Ectodermal cell (in vitro differentiated cells): ENCODE data around the gene NUP85.
"Not testable (repeated sequence)": the region's sequence is repeated elsewhere in the genome, so short reads cannot be mapped to it uniquely, and the experiment has no call there.

ENCODE experiments used
- H3K27ac ChIP-seq: 2 replicates; pipeline ENCODE4 v1.7.0; 2013; ENCODE audit warnings: mild to moderate bottlenecking, low read depth, low read length; ENCODE audit not compliant: insufficient read depth, poor library complexity, severe bottlenecking
- H3K27me3 ChIP-seq: 2 replicates; pipeline ENCODE4 v1.7.0; 2013; ENCODE audit warnings: mild to moderate bottlenecking, low read length; ENCODE audit not compliant: insufficient read depth, control insufficient read depth, poor library complexity, severe bottlenecking
- H3K36me3 ChIP-seq: one replicate; pipeline ENCODE4 v1.7.0; 2013; ENCODE audit warnings: low read length; ENCODE audit not compliant: control insufficient read depth, insufficient read depth
- H3K4me1 ChIP-seq: one replicate; pipeline ENCODE4 v1.7.0; 2013; ENCODE audit warnings: low read length; ENCODE audit not compliant: control insufficient read depth, insufficient read depth
- H3K4me3 ChIP-seq: 2 replicates; pipeline ENCODE4 v1.7.0; 2013; ENCODE audit warnings: low read depth, low read length, control low read depth; ENCODE audit not compliant: insufficient read depth
- H3K9me3 ChIP-seq: 2 replicates; pipeline ENCODE4 v1.7.0; 2013; ENCODE audit warnings: mild to moderate bottlenecking, low read length, moderate library complexity; ENCODE audit not compliant: control insufficient read depth
- WGBS, 2 experiments: methylation state at CpG; one replicate each; pipeline ENCODE4 v1.1.7; 2013; ENCODE audit warnings: missing lambda C conversion rate in 2 of 2; 5-methylcytosine and 5-hydroxymethylcytosine counted together

The NUP85 gene

DNA sequence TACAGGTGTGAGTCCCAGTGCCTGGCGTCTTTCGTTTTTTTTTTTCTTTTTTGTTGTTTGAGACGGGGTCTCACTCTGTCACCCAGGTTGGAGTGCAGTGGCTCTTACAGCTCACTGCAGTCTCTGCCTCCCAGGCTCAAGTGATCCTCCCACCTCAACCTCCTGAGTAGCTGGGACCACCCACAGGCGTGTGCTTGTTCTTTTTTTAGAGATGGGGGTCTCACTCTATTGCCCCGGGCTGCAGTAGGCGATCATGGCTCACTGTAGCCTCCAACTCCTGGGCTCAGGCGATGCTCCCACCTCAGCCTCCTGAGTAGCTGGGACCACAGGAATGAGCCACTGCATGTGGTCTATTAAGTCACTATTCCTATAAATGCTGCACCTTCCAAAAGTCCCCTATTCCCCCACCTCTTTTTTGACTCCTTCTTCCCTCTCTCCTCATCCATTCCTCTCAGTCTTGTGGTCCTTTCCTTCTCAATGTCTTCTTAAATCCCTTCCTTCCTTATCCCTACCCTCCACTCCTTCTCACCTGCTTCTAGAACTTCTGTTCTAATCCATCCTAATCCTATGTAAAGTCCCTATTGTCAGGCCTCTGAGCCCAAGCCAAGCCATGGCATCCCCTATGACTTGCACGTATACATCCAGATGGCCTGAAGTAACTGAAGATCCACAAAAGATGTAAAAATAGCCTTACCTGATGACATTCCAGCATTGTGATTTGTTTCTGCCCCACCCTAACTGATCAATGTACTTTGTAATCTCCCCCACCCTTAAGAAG lies 46.7 kb downstream of the NUP85 start:
- H3K36me3 ChIP-seq: no peaks in the 10 kb centered on the region
- H3K4me3 ChIP-seq: no peak overlapping the region
- no peaks in the 10 kb centered on the region for H3K4me1 ChIP-seq
- H3K27ac ChIP-seq: no peak overlapping the region
- H3K27me3 ChIP-seq: no peaks in the 10 kb centered on the region
- H3K9me3 ChIP-seq: no peaks in the 10 kb centered on the region
- WGBS, 2 experiments: 92 to 95% methylated on average over 8 of the region's 8 CpGs

DNA sequence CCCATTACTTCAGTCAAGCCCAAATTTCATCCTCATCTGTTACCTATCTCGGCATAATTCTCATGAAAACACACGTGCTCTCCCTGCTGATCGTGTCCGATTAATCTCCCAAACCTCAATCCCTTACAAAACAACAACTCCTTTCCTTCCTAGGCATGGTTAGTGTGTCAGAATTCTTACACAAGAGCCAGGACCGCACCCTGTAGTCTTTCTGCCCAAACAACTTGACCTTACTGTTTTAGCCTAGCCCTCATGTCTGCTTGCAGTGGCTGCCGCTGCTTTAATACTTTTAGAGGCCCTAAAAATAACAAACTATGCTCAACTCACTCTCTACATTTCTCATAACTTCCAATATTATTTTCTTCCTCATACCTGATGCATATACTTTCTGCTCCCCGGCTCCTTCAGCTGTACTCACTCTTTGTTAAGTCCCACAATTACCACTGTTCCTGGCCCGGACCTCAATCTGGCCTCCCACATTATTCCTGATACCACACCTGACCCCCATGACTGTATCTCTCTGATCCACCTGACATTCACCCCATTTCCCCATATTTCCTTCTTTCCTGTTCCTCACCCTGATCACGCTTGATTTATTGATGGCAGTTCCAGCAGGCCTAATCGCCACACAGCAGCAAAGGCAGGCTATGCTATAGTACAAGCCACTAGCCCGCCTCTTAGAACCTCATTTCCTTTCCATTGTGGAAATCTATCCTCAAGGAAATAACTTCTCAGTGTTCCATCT lies 50.6 kb downstream of the NUP85 start:
- 93 to 97% methylated on average over 7 of the region's 11 CpGs for WGBS, 2 experiments
- H3K4me1 ChIP-seq, H3K4me3 ChIP-seq, H3K9me3 ChIP-seq, H3K27ac ChIP-seq, H3K36me3 ChIP-seq, H3K27me3 ChIP-seq: not testable (repeated sequence)

DNA sequence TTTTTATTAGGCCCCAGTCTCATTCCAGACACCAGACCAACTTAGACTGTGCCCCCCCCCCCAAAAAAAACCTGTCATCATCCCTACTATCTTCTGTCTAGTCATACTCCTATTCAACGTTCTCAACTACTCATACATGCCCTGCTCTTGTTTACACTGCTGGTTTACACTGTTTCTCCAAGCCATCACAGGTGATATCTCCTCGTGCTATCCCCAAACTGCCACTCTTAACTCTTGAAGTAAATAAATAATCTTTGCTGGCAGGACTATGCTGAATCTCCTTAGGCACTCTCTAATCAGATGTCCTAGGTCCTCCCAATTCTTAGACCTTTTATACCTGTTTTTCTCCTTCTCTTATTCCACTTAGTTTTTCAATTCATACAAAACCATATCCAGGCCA lies 51.7 kb downstream of the NUP85 start:
- 87% methylated on average over 2 of the region's 2 CpGs for WGBS, 2 experiments
- H3K4me3 ChIP-seq, H3K9me3 ChIP-seq, H3K4me1 ChIP-seq, H3K27ac ChIP-seq, H3K36me3 ChIP-seq, H3K27me3 ChIP-seq: not testable (repeated sequence)

DNA sequence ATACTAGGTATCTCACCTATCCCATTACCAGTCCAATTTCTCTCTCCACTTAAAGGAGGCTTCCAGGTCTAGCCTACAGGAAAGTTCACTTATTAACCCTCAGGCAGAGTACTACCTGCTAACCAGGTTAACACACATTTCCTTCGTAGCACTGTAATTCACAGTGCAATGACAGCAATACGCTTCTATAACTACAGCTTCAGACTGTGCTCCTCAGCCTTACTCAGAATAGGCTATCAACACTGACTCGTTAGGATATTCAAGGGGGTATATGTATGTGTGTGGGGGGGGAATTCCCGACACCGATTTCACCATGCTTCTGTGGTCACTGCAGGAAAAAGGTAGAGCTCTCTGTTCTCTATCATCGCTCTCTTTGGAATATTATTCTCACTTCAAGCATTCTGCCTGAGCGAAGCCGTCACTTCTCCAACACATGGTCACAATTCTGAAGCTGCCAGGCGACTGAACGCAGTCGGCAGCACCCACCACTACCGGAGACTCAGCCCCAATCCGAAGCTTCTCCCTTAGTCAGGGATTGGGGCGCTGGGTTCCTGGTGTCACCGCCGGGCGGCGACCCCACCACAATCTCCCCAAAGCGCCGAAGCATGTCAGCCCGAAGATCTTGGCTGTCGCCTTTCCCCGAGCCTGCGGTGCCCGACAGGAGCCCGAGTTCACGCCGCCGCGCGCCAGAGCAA lies 55.3 kb downstream of the NUP85 start:
- 5 to 6% methylated on average over 31 of the region's 31 CpGs for WGBS, 2 experiments
- peak overlapping the region; percentile 98 for H3K4me3 ChIP-seq
- no peaks in the 10 kb centered on the region for H3K27me3 ChIP-seq
- no peak overlapping the region for H3K27ac ChIP-seq
- H3K4me1 ChIP-seq: peaks cover 10% of the 10 kb centered on the region
- H3K36me3 ChIP-seq: peaks cover 16% of the 10 kb centered on the region
- no peaks in the 10 kb centered on the region for H3K9me3 ChIP-seq

DNA sequence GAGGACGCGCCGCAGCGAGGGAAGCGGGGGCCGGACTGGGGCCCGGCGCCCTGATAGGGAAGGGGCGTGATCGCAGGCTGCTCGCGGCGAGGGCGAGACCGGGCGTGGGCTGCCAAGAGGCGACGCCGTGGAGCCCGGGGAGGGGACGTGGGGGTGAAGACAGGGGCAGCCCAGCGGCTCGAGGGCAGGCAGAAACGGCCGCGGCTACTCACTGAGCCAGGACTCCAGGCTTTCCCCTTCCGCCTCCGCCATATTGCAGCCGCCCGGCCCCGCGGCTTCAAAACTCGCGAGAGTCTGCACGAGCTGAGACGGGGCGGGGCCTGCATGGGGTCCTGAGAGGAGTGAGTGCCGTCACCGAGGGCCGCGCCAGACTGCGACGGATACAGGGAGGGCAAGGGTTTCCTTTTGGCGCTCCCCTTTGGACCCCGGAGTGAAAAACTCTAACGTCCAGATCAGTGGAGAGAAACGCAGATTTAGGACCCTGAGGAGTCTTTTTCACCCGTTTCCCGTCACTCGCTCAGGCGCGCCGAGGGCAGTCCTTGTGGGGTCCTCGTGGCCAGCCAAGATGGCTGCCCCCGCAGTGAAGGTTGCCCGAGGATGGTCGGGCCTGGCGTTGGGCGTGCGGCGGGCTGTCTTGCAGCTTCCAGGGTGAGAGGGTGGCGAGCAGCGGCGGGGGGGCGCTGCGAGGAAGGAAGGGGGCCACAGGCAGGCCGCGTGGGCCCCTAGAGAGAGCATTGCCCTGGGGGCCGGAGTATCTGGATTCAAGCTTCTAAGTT lies 56.0 kb downstream of the NUP85 start, which contains the start of the genes GGA3 and MRPS7:
GGA3 (minus strand) TSS at position 271 of the 776 bp plus-strand sequence; CDS start at position 252, 19 bp downstream.
MRPS7 (plus strand) TSS at position 544 of the 776 bp plus-strand sequence; CDS start at position 566, 22 bp downstream.
- Histone ChIP-seq H3K27ac (peak within 1 kb of the TSS; percentile 99), H3K4me1 (peaks cover 10% of the 10 kb centered on the region), H3K4me3 (peak within 1 kb of the TSS; percentile 98), H3K9me3 (no peaks in the 10 kb centered on the region), H3K27me3 (no peaks in the 10 kb centered on the region), H3K36me3 (peaks cover 23% of the 10 kb centered on the region)
- WGBS, 2 experiments: 0% methylated on average over 69 of the region's 69 CpGs

DNA sequence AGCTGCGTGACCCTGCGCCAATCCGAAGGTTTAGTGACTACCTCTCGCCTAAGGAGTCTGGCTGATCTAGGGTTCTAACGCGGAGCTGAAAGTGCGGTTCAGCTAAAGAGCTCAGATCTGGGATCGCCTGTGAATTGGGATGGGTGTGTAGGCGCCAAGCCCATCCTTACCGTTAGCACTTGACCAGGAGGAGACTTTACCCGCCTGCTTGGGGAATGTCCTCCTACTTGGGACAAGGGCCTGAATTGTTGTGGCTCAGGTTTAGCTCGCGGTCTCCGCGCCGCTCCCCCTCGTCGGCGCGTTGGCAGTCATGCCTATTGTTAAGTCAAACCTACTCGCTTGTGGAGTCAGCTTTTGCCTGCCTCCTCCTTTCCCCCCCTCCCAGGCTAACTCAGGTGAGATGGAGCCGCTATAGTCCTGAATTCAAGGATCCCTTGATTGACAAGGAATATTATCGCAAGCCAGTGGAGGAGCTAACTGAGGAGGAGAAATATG lies 56.7 kb downstream of the NUP85 start:
- peak overlapping the region; percentile 98 for H3K4me3 ChIP-seq
- no peaks in the 10 kb centered on the region for H3K9me3 ChIP-seq
- no peaks in the 10 kb centered on the region for H3K27me3 ChIP-seq
- peak overlapping the region; percentile 99 for H3K27ac ChIP-seq
- 1 to 2% methylated on average over 23 of the region's 23 CpGs for WGBS, 2 experiments
- H3K4me1 ChIP-seq: peaks cover 10% of the 10 kb centered on the region
- H3K36me3 ChIP-seq: peaks cover 27% of the 10 kb centered on the region

DNA sequence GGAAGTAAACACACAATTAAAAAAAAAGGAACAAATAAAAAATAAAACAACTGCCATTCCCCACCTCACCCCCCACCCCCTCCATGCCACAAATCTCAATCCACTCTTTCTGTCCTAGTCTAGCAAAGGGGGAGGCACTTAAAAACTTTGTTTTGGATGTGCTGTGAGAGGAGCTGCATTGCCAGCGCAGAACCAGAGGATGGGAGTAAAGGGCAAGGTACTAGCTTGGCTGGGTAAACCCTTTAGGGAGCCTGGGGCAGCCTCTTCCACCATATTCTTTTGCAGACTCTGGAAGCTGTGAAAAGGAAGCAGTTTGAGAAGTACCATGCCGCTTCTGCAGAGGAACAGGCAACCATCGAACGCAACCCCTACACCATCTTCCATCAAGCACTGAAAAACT lies 57.6 kb downstream of the NUP85 start:
- Histone ChIP-seq H3K9me3 (no peaks in the 10 kb centered on the region), H3K27me3 (no peaks in the 10 kb centered on the region), H3K36me3 (peaks cover 27% of the 10 kb centered on the region), H3K4me1 (peaks cover 10% of the 10 kb centered on the region), H3K4me3 (no peak overlapping the region), H3K27ac (no peak overlapping the region)
- WGBS, 2 experiments: 97 to 100% methylated on average over 4 of the region's 4 CpGs

DNA sequence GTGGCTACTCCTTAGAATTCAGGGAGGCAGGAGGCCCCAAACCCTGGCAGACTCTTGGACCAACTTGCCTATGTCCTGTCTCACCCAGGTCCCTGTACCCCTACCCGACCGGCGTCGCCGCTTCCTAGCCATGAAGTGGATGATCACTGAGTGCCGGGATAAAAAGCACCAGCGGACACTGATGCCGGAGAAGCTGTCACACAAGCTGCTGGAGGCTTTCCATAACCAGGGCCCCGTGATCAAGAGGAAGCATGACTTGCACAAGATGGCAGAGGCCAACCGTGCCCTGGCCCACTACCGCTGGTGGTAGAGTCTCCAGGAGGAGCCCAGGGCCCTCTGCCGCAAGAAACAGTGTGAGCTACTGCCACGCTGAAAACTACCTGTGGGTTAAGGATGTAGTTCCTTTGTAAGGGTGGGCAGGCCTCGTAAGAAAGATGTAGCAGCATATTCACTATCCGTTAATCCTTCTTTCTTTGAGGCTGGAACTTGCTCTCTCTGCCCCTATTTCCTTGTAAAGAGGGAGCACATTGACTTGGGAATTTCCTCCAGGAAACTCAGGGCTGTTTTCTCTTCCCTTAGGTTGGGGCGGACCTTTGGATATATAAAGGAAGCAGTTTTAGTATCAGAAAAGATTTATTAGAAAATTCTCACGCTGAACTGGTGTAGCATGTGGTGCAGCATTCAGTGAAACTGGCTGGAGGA lies 60.3 kb downstream of the NUP85 start:
- Histone ChIP-seq H3K27ac (no peak overlapping the region), H3K36me3 (peaks cover 27% of the 10 kb centered on the region), H3K4me1 (peaks cover 8% of the 10 kb centered on the region), H3K9me3 (no peaks in the 10 kb centered on the region), H3K4me3 (no peak overlapping the region), H3K27me3 (no peaks in the 10 kb centered on the region)
- 95 to 96% methylated on average over 17 of the region's 17 CpGs for WGBS, 2 experiments
